Panc1 (cell line): ENCODE results near the gene APPL2.

Source experiments
- POLR2AphosphoS5 ChIP-seq: IDR thresholded peaks from 2 replicates; pipeline ENCODE4 v1.6.1; 2012; ENCODE audit warnings: mild to moderate bottlenecking, low read depth, low read length, moderate library complexity
- TF ChIP-seq, protein P1 (sequence below): fragments of 450-650 bp; IDR thresholded peaks from 2 replicates; pipeline ENCODE4 v1.5.1; 2017; ENCODE audit warnings: mild to moderate bottlenecking
- TF ChIP-seq, protein P2 (sequence below), 2 experiments: IDR thresholded peaks; 2 replicates each; pipeline ENCODE4 v1.6.1; 2011 to 2012; ENCODE audit warnings: low read depth in 2 of 2, control low read depth in 1 of 2, low read length in 1 of 2, mild to moderate bottlenecking in 1 of 2, moderate library complexity in 1 of 2; ENCODE audit not compliant: insufficient read depth in 1 of 2

DNA sequence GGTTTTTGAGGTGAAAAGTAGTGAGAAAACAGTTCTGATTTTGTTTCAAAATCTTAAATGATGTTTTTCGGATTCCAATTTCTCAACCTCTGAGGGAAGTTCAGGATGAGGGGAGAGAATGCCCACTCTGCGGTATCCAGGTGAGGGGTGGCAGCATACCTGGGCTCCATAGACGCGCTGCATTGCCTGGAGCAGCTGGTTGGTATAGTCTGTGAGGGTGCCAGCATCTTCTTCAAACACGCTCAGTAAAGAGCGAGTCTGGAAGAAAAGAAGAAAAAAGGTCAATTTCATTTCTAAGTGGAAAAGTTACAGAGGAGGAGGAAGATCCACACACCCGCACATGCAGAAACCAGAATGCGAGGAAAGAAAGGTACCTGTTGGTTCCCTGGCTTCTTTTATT is 7.0 kb downstream of the APPL2 start:
- TF ChIP-seq, protein P1, sequence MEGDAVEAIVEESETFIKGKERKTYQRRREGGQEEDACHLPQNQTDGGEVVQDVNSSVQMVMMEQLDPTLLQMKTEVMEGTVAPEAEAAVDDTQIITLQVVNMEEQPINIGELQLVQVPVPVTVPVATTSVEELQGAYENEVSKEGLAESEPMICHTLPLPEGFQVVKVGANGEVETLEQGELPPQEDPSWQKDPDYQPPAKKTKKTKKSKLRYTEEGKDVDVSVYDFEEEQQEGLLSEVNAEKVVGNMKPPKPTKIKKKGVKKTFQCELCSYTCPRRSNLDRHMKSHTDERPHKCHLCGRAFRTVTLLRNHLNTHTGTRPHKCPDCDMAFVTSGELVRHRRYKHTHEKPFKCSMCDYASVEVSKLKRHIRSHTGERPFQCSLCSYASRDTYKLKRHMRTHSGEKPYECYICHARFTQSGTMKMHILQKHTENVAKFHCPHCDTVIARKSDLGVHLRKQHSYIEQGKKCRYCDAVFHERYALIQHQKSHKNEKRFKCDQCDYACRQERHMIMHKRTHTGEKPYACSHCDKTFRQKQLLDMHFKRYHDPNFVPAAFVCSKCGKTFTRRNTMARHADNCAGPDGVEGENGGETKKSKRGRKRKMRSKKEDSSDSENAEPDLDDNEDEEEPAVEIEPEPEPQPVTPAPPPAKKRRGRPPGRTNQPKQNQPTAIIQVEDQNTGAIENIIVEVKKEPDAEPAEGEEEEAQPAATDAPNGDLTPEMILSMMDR: no peak
- TF ChIP-seq, protein P2, sequence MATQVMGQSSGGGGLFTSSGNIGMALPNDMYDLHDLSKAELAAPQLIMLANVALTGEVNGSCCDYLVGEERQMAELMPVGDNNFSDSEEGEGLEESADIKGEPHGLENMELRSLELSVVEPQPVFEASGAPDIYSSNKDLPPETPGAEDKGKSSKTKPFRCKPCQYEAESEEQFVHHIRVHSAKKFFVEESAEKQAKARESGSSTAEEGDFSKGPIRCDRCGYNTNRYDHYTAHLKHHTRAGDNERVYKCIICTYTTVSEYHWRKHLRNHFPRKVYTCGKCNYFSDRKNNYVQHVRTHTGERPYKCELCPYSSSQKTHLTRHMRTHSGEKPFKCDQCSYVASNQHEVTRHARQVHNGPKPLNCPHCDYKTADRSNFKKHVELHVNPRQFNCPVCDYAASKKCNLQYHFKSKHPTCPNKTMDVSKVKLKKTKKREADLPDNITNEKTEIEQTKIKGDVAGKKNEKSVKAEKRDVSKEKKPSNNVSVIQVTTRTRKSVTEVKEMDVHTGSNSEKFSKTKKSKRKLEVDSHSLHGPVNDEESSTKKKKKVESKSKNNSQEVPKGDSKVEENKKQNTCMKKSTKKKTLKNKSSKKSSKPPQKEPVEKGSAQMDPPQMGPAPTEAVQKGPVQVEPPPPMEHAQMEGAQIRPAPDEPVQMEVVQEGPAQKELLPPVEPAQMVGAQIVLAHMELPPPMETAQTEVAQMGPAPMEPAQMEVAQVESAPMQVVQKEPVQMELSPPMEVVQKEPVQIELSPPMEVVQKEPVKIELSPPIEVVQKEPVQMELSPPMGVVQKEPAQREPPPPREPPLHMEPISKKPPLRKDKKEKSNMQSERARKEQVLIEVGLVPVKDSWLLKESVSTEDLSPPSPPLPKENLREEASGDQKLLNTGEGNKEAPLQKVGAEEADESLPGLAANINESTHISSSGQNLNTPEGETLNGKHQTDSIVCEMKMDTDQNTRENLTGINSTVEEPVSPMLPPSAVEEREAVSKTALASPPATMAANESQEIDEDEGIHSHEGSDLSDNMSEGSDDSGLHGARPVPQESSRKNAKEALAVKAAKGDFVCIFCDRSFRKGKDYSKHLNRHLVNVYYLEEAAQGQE (IDR thresholded peaks at IDR 0.05; ENCODE audit: insufficient read depth in 1 of 2, low read depth in 2 of 2, low read length in 1 of 2): no peak
- TF ChIP-seq POLR2AphosphoS5: no peak
